Natural killer cell (primary cell): ENCODE data around the gene C18orf32. TPM values are rescaled to one million over a fixed set of nuclear protein-coding genes. Genes with fewer than 3 reads are reported as not detected.

ENCODE experiments used
- ATAC-seq, 3 donors: fragments of 150-1000 bp in 2 of 3; fragments of 200-7000 bp in 1 of 3; cut with Tn5 transposase; 1 replicate in 1 of 3; 2 replicates in 2 of 3; pipeline ENCODE4 v1.10.0; 2021; ENCODE audit warnings: mild to moderate bottlenecking in 2 of 3, moderate library complexity in 2 of 3
- DNase-seq, 2 donors: peaks; one replicate each; pipeline versions ENCODE4 v3.0.0 to v3.0.0-alpha.2; 2013 to 2021; ENCODE audit warnings: mixed read lengths in 1 of 2
- H3K27ac ChIP-seq: one replicate; pipeline ENCODE4 v1.5.1; 2013; ENCODE audit warnings: mild to moderate bottlenecking, low read length
- H3K27me3 ChIP-seq: one replicate; pipeline ENCODE4 v1.6.1; 2013; ENCODE audit warnings: low read length; ENCODE audit not compliant: control insufficient read depth, insufficient read depth
- H3K36me3 ChIP-seq: one replicate; pipeline ENCODE4 v1.6.1; 2013; ENCODE audit warnings: low read length; ENCODE audit not compliant: control insufficient read depth, insufficient read depth
- H3K4me1 ChIP-seq: one replicate; pipeline ENCODE4 v1.6.1; 2013; ENCODE audit warnings: low read length; ENCODE audit not compliant: control insufficient read depth, insufficient read depth
- H3K4me3 ChIP-seq: one replicate; pipeline ENCODE4 v1.5.1; 2013; ENCODE audit warnings: low read length
- H3K9me3 ChIP-seq: one replicate; pipeline ENCODE4 v1.6.1; 2013; ENCODE audit warnings: low read length; ENCODE audit not compliant: control insufficient read depth, insufficient read depth
- H3K27ac Mint-ChIP-seq, 2 donors: one replicate each; pipeline ENCODE4 v1.8.0; 2022; ENCODE audit warnings: mild to moderate bottlenecking in 2 of 2, mixed read lengths in 2 of 2, moderate library complexity in 1 of 2
- H3K27me3 Mint-ChIP-seq, 2 donors: one replicate each; pipeline ENCODE4 v1.8.0; 2022; ENCODE audit warnings: low read depth in 2 of 2, mixed read lengths in 2 of 2
- H3K36me3 Mint-ChIP-seq: one replicate; pipeline ENCODE4 v1.8.0; 2022; ENCODE audit warnings: mixed read lengths
- H3K4me1 Mint-ChIP-seq, 2 donors: one replicate each; pipeline ENCODE4 v1.8.0; 2022; ENCODE audit warnings: mixed read lengths in 2 of 2
- H3K4me3 Mint-ChIP-seq: one replicate; pipeline ENCODE4 v1.8.0; 2022; ENCODE audit warnings: mild to moderate bottlenecking, moderate library complexity, mixed read lengths
- H3K9me3 Mint-ChIP-seq, 2 donors: one replicate each; pipeline ENCODE4 v1.8.0; 2022; ENCODE audit warnings: mixed read lengths in 2 of 2
- CTCF ChIP-seq: fragments of 200-600 bp; IDR thresholded peaks from one replicate; pipeline ENCODE4 v1.8.0; 2022; ENCODE audit warnings: antibody characterized with exemption
- WGBS: methylation state at CpG from one replicate; pipeline ENCODE4 v1.1.7; 2013; ENCODE audit warnings: missing lambda C conversion rate; ENCODE audit not compliant: insufficient coverage; 5-methylcytosine and 5-hydroxymethylcytosine counted together
- intact Hi-C: fragments of 100-400 bp; cut with micrococcal nuclease; formaldehyde crosslinking; loops from one replicate; pipeline ENCODE4 v1.14.2; 2022
- total RNA-seq, 4 donors: library from RNA; stranded (reverse); fragments of 120-200 nt in 1 of 4; gene quantifications; one replicate each; pipeline versions ENCODE4 v1.2.3 to v1.2.4, GENCODE V29; 2013 to 2022

Gene C18orf32
- total RNA-seq: 10 to 100 TPM; 18.8 to 28.0 (median 23.9) TPM
- 38.7 TPM for total RNA-seq (2013)

GRCh38 chr18:49486953-49487710 is at the start of gene C18orf32:
C18orf32 (minus strand) TSS chr18:49487234; CDS start chr18:49483748, 3,486 bp downstream.
- Mint-ChIP-seq H3K27me3 (no peaks in the 10 kb centered on the region), H3K4me3 (peak within 1 kb of the TSS; percentile 88), H3K36me3 (peaks cover 28% of the 10 kb centered on the region), H3K27ac (peak within 1 kb of the TSS; percentile 95 to 97), H3K4me1 (peaks cover 49 to 67% of the 10 kb centered on the region in 2 donors), H3K9me3 (no peaks in the 10 kb centered on the region)
- no peak for TF ChIP-seq CTCF
- H3K4me3 ChIP-seq: peak within 1 kb of the TSS; percentile 81
- no peaks in the 10 kb centered on the region for H3K27me3 ChIP-seq
- WGBS: 4% methylated on average over 69 of the region's 69 CpGs
- peaks cover 27% of the 10 kb centered on the region for H3K4me1 ChIP-seq
- intact Hi-C loops: loop anchor here (2.0 to 10.0 kb wide), 3 partner anchors 325 to 534 kb away; partner anchors contain the start of gene ACAA2
- DNase-seq: peak; percentile 94 to 96
- H3K9me3 ChIP-seq: no peaks in the 10 kb centered on the region
- ATAC-seq: peak; percentile 89 to 97 (median 92)
- H3K36me3 ChIP-seq: peaks cover 49% of the 10 kb centered on the region
- H3K27ac ChIP-seq: peak within 1 kb of the TSS; percentile 93

GRCh38 chr18:49534846-49535601 is 48.0 kb upstream of the C18orf32 start:
- H3K9me3 Mint-ChIP-seq: no peaks in the 10 kb centered on the region
- intact Hi-C loops: no loop called here
- H3K36me3 Mint-ChIP-seq: no peaks in the 10 kb centered on the region
- DNase-seq (no peak), ATAC-seq (no peak)
- H3K27ac Mint-ChIP-seq: no peak overlapping the region
- Histone ChIP-seq H3K36me3 (no peaks in the 10 kb centered on the region), H3K9me3 (no peaks in the 10 kb centered on the region), H3K4me1 (no peaks in the 10 kb centered on the region), H3K27me3 (no peaks in the 10 kb centered on the region), H3K4me3 (no peak overlapping the region), H3K27ac (no peak overlapping the region)
- H3K4me3 Mint-ChIP-seq: no peak overlapping the region
- TF ChIP-seq CTCF: no peak
- no peaks in the 10 kb centered on the region for H3K4me1 Mint-ChIP-seq
- H3K27me3 Mint-ChIP-seq: peaks cover 11 to 16% of the 10 kb centered on the region in 2 donors
- WGBS: no CpG with 5 or more reads among the region's 1 CpG

GRCh38 chr18:49531678-49532153 is 44.7 kb upstream of the C18orf32 start:
- H3K4me1 Mint-ChIP-seq: no peaks in the 10 kb centered on the region
- no peak overlapping the region for H3K27ac Mint-ChIP-seq
- H3K4me3 Mint-ChIP-seq: no peak overlapping the region
- Histone ChIP-seq H3K27ac (no peak overlapping the region), H3K4me1 (no peaks in the 10 kb centered on the region), H3K27me3 (no peaks in the 10 kb centered on the region), H3K9me3 (no peaks in the 10 kb centered on the region), H3K4me3 (no peak overlapping the region), H3K36me3 (no peaks in the 10 kb centered on the region)
- ATAC-seq (no peak), DNase-seq (no peak)
- peaks cover 15 to 32% of the 10 kb centered on the region in 2 donors for H3K27me3 Mint-ChIP-seq
- no peak for TF ChIP-seq CTCF
- H3K36me3 Mint-ChIP-seq: no peaks in the 10 kb centered on the region
- H3K9me3 Mint-ChIP-seq: no peaks in the 10 kb centered on the region
- WGBS: 69% methylated on average over 8 of the region's 10 CpGs
- intact Hi-C loops: no loop called here
